COLO668 (cell line): ENCODE measurements around the gene CLSTN2.

Experiments used
- DNase-seq: peaks from one replicate; lab custom pipeline; 2025; ENCODE audit not compliant: unreplicated experiment; lab: John Stamatoyannopoulos, UW

Gene CLSTN2

DNA sequence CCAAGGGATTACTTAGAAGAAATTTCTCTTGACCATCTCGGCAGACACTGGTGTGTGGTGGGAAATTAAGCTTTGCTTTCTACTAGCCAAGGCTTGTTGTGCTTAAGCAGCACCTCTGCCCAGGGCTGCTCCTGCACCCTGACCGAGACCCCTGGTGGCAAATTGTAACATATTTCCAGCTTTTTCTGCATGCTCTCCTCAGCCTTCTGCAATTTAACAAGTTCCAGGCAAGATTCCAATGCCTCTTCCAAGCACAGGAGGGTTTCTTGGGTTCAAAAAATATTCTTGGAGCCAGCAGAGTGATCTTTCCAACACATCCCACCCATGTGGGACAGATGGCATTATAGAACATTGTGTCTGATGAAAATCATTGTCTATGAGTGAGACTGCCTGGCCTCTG lies 210.5 kb downstream of the CLSTN2 start:
- no peak for DNase-seq

DNA sequence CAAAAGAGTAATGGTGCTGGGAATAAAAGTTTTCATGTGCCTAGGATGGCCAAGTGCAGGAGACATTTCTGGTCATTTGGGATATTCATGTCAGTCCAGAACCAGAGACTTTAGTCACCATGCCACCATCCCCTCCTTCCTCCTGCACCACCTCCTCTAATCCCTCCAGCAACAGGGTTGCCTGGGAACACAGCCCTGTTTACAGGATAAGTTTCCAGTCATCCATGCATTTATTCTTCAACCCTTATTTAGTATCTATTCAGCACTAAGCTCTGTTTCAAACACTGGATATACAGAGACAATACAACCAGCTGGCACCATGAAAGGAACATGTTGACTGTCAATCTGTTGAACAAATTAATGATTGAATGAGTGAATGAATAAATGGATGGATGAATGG lies 211.7 kb downstream of the CLSTN2 start:
- peak; percentile 2 for DNase-seq

DNA sequence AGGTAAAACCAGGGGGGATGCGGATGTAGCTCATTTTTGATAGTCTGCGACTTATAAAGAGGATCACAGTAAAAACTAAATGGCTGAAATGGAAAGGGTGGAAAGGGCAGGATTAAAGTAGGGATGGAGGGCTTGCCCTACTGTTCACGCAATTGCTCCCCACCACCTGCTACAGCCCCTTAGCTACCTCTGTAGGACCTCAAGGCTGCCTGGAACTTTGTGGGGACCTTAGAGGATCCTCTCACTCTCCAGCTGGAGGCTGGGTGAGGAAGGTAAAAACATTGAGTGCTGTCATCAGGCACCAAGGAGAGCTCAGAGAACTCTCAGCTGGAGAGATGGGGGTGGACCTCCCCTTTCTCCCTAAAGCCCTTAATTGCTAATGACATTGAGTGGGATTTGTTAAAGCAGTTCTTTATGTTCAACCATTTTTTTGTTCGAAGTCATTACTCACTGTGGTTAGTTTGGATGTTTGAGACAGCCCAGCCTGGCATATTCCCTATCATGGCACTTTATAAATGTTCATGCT lies 213.0 kb downstream of the CLSTN2 start:
- no peak for DNase-seq

DNA sequence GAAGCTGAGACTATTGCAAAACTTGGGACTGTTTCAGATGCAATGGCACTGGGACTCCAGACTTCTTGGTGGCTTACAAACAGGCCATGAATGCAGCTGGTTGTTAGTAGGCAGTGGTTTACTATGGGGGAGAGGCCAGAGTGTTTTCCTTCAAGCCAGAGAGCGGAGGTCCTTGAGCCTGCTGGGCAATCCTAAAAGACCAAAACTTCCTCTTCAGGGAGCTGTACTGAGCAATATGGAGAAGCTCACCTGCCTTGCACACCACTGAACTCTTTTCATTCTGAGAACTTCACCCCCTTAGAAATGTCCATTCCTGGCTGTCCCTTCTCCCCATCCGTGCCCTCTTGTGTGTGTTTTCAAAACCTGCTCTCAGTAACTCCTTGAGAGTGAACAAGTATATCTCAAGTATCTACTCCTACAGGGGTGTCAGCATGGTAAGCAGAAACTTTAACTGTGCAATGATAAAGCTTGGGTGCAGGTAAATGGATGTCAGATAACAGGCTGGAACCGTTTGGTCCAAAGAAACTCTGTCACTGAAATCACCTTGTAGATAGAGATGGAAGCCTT lies 213.9 kb downstream of the CLSTN2 start:
- no peak for DNase-seq

DNA sequence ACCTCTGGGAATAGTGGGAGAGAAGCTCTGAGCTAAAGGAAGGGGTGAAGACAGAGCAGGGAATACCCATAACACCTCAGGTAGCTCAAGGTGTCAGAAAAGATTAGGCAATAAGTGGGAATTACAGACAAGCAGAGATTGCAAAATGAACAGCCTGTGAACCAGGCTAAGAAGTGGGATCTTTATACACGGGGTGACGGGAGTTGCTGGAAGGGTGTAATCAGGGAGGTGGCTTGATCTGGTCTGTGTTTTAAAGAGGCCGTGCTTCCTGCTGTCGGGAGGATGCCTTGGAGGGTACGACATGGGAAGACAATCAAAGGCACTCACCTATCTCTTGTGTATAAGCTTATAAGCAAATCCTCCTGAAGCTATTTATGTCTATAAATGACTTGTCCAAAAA lies 216.3 kb downstream of the CLSTN2 start:
- DNase-seq: no peak

DNA sequence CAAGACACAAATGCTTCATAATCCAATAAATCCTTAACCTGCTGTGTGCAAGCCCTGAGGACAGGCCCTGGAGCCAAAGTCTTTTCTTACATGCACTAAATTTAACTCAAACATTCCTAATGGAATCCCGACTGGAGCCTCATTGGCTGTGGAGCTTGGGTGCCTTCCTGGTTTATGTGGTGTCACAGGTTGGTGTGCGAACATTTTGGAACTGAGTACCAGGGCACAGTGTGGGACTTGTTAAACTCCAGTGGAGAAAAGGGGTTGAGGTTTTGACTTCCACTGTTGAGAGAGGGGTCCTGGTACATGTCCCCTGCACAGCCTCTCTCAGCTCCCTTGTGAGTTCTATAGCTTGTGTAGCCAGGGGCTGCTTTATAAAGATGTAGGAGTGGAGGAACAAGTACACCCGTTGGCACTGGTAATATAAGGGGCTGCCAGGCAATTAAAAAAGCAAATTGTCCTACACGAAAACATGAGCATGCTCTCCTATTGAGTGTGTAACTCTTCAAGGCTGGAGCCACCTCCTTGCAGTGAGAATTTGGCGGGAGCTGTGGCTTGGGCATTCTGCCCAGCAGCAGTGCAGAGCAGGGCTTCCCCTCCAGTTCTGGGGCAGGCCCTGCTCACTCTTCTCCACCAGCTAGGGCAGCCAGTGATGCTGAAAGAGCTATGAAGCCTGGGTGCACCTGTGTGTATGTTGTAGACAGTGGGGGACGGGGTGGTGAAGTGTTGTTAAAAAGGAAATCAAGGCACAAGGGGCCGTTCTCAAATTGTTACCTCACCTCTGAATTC lies 218.1 kb downstream of the CLSTN2 start:
- DNase-seq: no peak

DNA sequence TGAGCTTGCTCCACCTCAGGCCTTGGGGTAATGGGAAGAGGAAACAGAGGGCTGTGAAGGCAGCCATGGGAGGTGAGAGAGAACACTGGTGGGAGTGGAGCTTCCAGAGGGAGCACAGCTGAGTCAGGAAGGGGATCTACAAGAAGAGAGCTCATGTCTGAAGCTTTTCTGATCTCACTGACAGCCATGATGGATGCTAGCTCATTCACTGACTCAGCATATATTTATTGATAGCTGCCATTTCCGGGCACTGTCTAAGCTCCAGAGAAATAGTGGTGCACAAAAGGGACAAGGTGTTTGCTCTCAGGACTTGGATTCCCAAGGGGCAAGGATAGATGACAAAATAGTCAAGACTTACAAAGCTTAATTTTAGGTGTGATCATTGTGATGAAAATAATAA lies 218.8 kb downstream of the CLSTN2 start:
- no peak for DNase-seq

DNA sequence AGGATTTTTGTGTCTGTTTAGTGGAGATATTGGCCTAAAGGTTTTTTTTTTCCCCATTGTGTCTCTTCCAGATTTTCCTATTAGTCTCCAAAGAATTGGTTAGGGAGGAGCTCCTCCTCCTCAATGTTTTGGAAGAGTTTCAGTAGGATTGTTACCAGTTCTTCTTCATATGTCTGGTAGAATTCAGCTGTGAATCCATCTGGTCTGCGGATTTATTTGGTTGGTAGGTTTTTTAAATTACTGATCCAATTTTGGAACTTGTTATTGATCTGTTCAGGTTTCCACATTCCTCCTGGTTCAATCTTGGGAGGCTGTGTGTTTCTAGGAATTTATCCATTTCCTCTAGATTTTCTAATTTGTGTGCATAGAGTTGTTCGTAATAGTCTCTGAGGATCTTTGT lies 222.2 kb downstream of the CLSTN2 start:
- DNase-seq: no peak

DNA sequence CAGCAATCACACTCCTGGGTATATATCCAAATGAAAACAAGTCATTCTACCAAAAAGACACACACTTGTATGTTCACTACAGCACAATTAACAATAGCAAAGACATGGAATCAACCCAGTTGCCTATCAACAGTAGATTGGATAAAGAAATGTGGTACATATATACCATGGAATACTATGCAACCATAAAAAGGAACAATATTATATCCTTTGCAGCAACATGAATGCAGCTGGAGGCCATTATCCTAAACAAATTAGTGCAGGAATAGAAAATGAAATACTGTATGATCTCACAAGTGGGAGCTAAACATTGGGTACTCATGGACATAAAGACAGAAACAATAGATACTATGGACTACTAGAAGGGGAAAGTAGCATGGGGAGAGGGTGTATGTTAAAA lies 224.7 kb downstream of the CLSTN2 start:
- no peak for DNase-seq

DNA sequence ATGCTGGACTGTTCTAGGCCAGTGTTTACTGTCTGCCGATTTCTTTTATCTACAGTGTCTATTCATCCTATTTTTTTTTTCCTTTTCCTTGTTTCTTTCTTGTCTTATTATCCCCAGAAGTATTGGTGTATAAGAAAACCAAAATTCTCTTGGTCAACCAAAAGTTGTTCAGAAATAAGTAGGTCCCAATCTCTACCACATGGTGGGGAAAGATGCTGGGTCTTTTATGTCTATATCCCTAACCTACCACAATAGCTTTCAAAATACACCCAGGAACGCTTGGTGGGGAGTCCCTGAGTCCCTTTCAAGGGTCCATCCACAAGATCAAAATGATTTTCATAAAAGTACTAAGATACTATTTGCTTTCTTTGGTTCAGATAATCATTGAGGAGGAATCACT lies 225.6 kb downstream of the CLSTN2 start:
- DNase-seq: no peak

DNA sequence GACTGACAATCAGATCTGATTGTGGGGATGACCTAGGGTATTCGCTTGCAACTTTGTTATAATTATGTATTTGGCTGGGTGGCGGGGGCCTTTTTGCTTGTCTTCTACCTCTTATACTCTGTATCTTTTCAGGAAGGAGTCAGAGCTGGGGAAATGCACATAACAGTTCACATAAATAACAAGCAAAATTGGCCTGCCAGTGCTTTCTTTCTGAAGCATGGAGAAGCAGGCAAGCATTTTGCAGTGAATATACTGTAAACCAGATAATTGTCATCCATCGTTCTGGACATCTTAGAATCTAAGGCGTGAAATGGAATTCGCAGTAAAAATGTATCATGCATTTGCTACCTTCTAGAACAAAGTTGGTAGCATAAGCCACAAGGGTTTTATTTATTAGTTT lies 227.6 kb downstream of the CLSTN2 start:
- DNase-seq: no peak

DNA sequence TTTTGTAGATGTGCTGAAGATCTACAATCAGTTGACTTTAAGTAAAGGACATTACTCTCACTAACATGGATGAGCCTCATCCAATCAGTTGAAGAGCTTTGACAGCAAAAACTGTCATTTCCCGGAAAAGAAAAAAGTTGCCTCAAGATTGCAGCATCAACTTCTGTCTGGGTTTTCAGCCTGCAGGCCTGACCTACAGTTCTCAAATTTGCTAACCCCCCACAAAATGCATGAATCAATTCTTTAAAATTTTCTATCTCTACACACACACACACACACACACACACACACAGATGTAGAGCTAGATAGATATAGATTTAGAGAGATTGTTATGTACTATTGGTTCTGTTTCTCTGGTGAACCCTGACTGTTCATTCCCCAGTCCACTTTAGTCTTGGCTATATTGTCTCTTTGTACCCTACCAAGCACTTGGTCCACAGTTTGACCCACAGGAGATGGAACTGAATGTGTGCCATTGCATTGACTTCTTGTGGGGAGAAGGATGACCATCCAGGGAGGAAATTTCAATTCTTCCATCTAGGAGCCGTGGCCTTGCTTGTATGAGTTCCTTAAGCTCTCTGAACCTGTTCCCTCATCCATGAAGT lies 228.3 kb downstream of the CLSTN2 start:
- DNase-seq: no peak

DNA sequence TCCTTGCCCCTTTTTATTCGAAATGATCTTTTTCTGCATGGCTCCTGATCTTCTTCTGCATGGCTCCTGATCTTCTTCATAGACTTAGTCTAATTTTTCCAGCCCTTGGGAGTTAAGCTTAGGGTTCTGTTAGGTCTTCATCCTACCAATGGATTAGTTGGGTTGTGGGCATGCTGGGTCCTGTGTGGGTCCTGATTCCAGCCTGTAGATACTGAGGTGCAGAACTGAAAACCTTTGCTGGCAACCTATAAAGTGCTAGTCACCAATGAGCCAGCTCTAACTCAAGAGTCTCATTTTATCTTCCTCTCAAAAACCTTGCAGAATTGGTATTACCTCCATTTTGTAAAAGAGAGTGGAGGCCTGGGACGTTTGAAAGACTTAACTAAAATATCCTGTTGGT lies 229.2 kb downstream of the CLSTN2 start:
- no peak for DNase-seq

DNA sequence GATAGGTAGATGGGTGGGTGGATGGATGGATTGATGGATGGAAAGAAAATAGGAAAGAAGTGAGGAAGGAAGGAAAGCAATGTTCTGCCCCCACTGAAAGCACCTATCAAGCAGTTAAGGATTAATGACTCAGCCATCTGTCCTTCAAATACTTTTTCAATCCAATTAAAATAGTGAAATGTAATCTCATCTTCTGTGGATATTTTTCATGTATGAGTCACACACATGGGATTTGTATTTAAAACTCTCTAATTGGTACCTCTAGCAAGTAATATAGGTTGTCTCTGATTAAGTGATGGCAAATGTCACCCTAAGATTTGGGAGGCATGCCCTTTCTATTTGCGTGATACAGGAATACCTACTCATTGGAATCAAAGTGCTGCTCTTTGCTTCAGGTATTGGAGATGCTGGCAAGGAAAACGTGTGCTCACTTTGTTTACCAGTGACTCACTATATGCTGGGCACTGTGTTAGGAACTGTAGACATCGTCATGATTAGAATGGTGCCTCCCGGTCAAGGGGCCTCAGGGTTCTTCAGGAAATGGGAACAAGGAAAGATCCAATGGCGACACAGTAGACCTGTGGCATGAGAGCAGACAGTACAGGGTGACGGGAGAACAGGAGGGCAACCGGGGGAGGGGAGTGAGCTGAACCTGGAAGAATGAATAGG lies 230.1 kb downstream of the CLSTN2 start:
- DNase-seq: no peak

DNA sequence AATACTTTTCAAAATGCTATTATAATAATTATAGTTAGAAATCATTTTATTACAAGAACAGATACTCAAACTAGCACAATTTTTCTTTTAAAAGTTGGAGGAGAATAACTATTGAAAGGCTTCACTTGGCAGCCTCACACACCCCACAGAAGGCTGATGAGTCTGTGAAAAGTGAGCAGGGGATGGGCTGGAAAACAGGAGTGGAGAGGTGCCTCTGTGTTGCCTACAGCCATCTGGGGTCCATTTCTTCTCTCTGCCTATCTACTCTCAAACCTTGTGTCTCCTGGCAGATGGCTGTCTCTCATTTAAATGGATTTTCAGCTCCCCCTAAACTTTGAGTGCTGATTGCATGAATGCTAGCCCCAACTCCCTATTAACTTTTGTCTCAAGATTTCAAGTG lies 230.8 kb downstream of the CLSTN2 start:
- no peak for DNase-seq

DNA sequence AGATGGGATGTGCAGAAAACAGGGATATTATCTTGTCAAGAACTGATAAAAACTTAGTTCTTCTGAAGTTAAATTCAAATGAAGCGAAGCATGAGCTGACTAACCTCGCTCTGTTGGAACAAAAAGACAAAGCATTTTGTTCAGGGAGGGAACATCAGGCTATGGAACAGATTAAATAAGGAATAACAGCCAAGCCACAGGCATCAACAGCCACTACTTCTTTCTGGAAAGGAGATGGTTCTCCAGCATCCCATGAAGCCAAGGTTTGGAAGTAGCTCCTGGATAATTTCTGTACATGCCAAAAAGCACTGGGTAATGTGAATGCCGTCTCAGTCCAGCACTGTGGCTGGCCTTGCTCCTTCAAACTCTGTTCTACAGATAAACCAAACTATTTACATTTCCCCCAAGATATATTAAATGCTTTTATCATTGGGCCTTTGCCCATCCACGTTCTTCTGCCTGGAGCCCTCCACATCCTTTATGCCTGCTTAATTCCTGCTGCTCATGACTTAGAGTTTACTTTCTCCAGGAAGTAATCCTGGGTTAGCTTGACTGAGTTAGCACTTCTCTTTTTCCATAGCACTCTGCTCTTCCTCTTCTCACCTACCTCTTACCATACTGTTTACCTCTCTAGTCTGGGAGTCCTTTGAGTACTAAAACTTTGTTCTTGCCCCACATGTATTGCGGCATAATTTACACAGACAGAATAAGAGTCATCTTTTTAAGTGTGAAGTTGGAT lies 232.0 kb downstream of the CLSTN2 start:
- no peak for DNase-seq

DNA sequence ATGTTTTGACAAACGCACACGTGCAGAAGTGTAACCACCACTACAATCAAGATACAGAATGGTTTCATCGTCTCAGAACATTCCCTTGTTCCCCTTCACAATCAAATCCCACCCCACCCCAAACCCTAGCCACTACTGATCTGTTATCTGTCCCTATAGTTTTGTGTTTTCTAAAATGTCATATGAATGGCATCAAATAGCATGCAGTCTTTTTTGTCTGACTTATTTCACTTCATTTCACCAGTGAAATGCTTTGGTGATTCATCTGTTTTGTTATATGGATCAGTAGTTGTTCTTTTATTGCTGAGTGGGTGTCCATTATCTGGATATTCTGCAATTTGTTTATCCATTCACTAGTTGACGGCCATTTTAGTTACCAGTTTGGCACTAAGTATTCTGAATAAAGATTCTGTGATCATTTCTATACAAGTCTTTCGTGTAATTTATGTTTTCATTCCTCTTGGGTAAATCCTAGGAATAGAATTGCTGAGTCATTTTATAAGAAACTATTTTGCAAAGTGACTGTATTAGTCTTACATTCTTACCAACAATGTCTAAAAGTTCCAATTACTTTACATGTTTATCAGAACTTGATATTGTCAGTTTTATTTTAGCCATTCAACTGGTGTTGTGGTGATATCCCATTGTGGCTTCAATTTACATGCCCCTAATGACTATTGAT lies 232.8 kb downstream of the CLSTN2 start:
- DNase-seq: no peak

DNA sequence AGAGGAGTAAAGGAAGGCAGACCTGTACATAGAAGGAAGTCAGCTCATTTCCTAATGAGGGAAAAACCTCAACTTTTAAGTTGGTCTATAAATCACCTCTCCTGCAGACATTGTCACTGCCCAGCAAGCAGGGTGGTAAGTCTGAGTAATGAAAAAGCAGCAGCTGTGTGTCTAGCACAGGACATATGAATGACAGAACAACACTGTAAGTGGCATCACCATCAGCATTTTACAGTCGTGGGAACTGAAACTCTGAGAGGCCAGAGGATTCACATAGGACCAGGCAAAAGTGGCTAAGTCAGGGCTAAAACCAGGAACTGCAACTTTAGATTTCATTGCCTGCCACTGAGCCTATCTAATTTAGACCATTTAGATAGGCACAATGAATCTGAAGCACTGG lies 235.6 kb downstream of the CLSTN2 start:
- no peak for DNase-seq

DNA sequence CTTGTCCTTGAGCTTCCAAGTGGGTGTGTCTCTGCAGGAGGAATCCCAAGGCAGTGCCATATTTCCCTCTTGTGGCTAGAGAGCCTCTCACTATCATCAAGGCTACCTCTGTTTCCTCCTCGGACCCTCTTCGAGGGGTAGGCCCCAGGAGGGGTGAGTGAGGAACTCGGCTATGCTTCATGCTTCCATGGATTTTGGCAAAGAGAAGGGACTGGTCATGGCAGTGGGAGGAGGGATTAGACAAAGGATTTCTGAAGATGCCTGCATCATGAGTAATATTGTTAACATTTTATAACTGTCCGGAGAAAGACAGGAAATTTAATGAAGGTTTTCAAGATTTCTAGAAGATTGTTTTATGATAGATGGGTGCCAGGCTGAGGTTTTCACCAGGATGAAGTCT lies 241.5 kb downstream of the CLSTN2 start:
- no peak for DNase-seq

DNA sequence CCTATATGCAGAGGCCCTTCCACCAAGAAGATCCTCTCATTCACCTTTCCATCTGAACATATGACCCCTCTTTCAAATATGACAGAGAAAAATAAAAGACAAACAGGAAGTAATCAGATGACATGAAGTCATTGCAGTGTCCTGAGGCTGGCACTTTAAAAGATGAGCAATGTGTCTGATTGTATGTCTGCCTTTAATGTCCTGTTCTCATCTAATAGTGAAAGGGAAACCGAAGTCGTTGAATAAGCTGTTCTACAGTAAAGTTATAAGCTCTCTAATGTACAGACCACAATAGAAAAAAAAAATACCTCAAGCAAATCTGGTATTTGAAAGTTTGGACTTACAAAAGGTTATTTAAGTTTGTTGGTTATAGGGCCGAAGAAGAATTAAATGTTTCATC lies 243.0 kb downstream of the CLSTN2 start:
- DNase-seq: no peak

DNA sequence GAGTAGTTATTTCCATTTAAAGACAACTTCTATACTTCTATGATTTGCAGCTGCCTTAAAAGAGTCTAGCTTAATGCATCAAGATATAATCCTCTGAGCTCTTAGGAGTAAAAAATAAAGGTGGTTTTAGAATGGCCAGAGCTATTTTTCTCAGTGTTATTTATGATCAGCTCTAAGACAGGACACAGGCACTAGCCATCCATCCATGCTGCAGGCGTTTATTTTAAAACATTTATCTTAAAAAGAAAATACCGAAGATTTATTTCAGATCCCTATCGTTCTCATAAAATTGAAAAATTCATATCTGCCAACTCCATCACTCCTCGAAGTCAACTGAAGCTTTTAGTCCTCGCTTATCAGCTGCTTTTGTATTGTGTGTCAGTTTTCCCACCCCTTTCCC lies 243.5 kb downstream of the CLSTN2 start:
- DNase-seq: no peak
